Osteoblast (primary cell): Measurements from ENCODE around the gene STX16. TPM values are rescaled to one million over a fixed set of nuclear protein-coding genes. Genes with fewer than 3 reads are reported as not detected.
A peak's percentile ranks its signal among the peaks of the same experiment; 100 is the strongest.

Experiments
- DNase-seq: peaks from one replicate; pipeline ENCODE4 v3.0.0; 2011; ENCODE audit warnings: low spot score, mixed read lengths; ENCODE audit not compliant: insufficient read length; ENCODE audit errors: missing footprints
- H2AFZ ChIP-seq: 2 replicates; pipeline ENCODE4 v1.6.0; 2011; ENCODE audit warnings: mild to moderate bottlenecking, low read length
- H3K27ac ChIP-seq: 2 replicates; pipeline ENCODE4 v1.5.1; 2011; ENCODE audit warnings: mild to moderate bottlenecking, low read depth, low read length, moderate library complexity
- H3K27me3 ChIP-seq: 2 replicates; pipeline ENCODE4 v1.6.0; 2012; ENCODE audit warnings: mild to moderate bottlenecking, control low read depth, inconsistent platforms, low read length, moderate library complexity; ENCODE audit not compliant: insufficient read depth
- H3K36me3 ChIP-seq: 2 replicates; pipeline ENCODE4 v1.5.1; 2011; ENCODE audit warnings: mild to moderate bottlenecking, low read length, control low read depth, moderate library complexity; ENCODE audit not compliant: insufficient read depth
- H3K4me1 ChIP-seq: 2 replicates; pipeline ENCODE4 v1.5.1; 2011; ENCODE audit warnings: mild to moderate bottlenecking, low read length, control low read depth, moderate library complexity; ENCODE audit not compliant: insufficient read depth
- H3K4me2 ChIP-seq: 2 replicates; pipeline ENCODE4 v1.6.0; 2011; ENCODE audit warnings: mild to moderate bottlenecking, low read length; ENCODE audit not compliant: insufficient read depth
- H3K4me3 ChIP-seq: fragments of 200-600 bp; sonication (generic); 3 replicates; pipeline ENCODE4 v1.5.1; 2012; ENCODE audit warnings: mild to moderate bottlenecking, low read length, inconsistent platforms; ENCODE audit not compliant: insufficient read depth
- H3K79me2 ChIP-seq: 2 replicates; pipeline ENCODE4 v1.6.0; 2012; ENCODE audit warnings: mild to moderate bottlenecking, low read length, control low read depth, inconsistent platforms; ENCODE audit not compliant: insufficient read depth
- H3K9me3 ChIP-seq: 2 replicates; pipeline ENCODE4 v1.5.1; 2011; ENCODE audit warnings: low read depth, low read length, control low read depth
- H4K20me1 ChIP-seq: 2 replicates; pipeline ENCODE4 v1.6.0; 2012; ENCODE audit warnings: mild to moderate bottlenecking, low read length, control low read depth; ENCODE audit not compliant: insufficient read depth
- CTCF ChIP-seq: IDR thresholded peaks from 2 replicates; pipeline ENCODE4 v1.5.1; 2011; ENCODE audit warnings: mild to moderate bottlenecking, low read depth, low read length, moderate library complexity; ENCODE audit errors: extremely low read depth
- total RNA-seq: library from RNA; depleted of rRNA; stranded (reverse); fragments of >200 nt; gene quantifications from 2 replicates; pipeline ENCODE4 v1.2.3, GENCODE V29; 2012

The STX16 gene
- total RNA-seq, 1 donor, result 28.6 TPM

- peaks cover 4% of the 10 kb centered on the region for H4K20me1 ChIP-seq
- H3K79me2 ChIP-seq, result peaks cover 46% of the 10 kb centered on the region
- H3K36me3 ChIP-seq, result peaks cover 40% of the 10 kb centered on the region
- no peak overlapping the region for H3K27ac ChIP-seq
- no peak overlapping the region for H3K4me2 ChIP-seq
- H3K4me1 ChIP-seq, result peaks cover 4% of the 10 kb centered on the region
- H3K4me3 ChIP-seq, result no peak overlapping the region
- no peak for DNase-seq
- H3K27me3 ChIP-seq, result no peaks in the 10 kb centered on the region
- no peaks in the 10 kb centered on the region for H3K9me3 ChIP-seq
- TF ChIP-seq CTCF, result no peak
- no peak overlapping the region for H2AFZ ChIP-seq
These were observed 16.9 kb downstream of the STX16 start for GRCh38 chr20:58667975-58668374.

- Histone ChIP-seq H3K79me2 (peaks cover 38% of the 10 kb centered on the region), H3K27me3 (no peaks in the 10 kb centered on the region), H3K9me3 (no peaks in the 10 kb centered on the region), H3K4me2 (no peak overlapping the region), H3K4me1 (peaks cover 4% of the 10 kb centered on the region), H4K20me1 (peaks cover 4% of the 10 kb centered on the region), H3K27ac (no peak overlapping the region), H3K36me3 (peaks cover 47% of the 10 kb centered on the region), H2AFZ (no peak overlapping the region), H3K4me3 (no peak overlapping the region)
- no peak for DNase-seq
- no peak for TF ChIP-seq CTCF
These were observed 17.8 kb downstream of the STX16 start for GRCh38 chr20:58668901-58669286.

GRCh38 chr20:58669287-58670006, 18.4 kb downstream of the STX16 start:
- Histone ChIP-seq H3K9me3 (no peaks in the 10 kb centered on the region), H3K36me3 (peaks cover 48% of the 10 kb centered on the region), H3K27me3 (no peaks in the 10 kb centered on the region), H3K4me1 (peaks cover 4% of the 10 kb centered on the region), H3K79me2 (peaks cover 32% of the 10 kb centered on the region), H4K20me1 (peaks cover 4% of the 10 kb centered on the region), H3K4me3 (no peak overlapping the region), H3K4me2 (no peak overlapping the region), H3K27ac (no peak overlapping the region), H2AFZ (no peak overlapping the region)
- TF ChIP-seq CTCF, result no peak
- peak; percentile 29 for DNase-seq

- no peaks in the 10 kb centered on the region for H3K9me3 ChIP-seq
- no peak for DNase-seq
- H4K20me1 ChIP-seq, result peaks cover 4% of the 10 kb centered on the region
- no peak overlapping the region for H2AFZ ChIP-seq
- H3K27ac ChIP-seq, result no peak overlapping the region
- H3K27me3 ChIP-seq, result no peaks in the 10 kb centered on the region
- no peak overlapping the region for H3K4me2 ChIP-seq
- TF ChIP-seq CTCF, result no peak
- peaks cover 4% of the 10 kb centered on the region for H3K4me1 ChIP-seq
- H3K36me3 ChIP-seq, result peaks cover 55% of the 10 kb centered on the region
- H3K4me3 ChIP-seq, result no peak overlapping the region
- H3K79me2 ChIP-seq, result peaks cover 26% of the 10 kb centered on the region
These were observed 19.0 kb downstream of the STX16 start for GRCh38 chr20:58670102-58670501.
